T-helper 2 cell treated with Interferon-gamma antibody and Interleukin-4, amounts not matched to agents 5 μg/mL and 100 μg/mL, for 36 hours (primary cell): Measurements from ENCODE around the gene PAMR1.

Experiments
- DNase-seq: peaks from one replicate; pipeline ENCODE4 v3.0.0; 2021; ENCODE audit warnings: low spot score
- H3K27ac Mint-ChIP-seq: one replicate; pipeline ENCODE4 v1.8.0; 2021; ENCODE audit warnings: mild to moderate bottlenecking, mixed read lengths
- H3K27me3 Mint-ChIP-seq: one replicate; pipeline ENCODE4 v1.8.0; 2021; ENCODE audit warnings: low read depth, mixed read lengths
- H3K36me3 Mint-ChIP-seq: one replicate; pipeline ENCODE4 v1.8.0; 2021; ENCODE audit warnings: low read depth, mixed read lengths
- H3K4me1 Mint-ChIP-seq: one replicate; pipeline ENCODE4 v1.8.0; 2021; ENCODE audit warnings: low read depth, mixed read lengths
- H3K4me3 Mint-ChIP-seq: one replicate; pipeline ENCODE4 v1.8.0; 2022; ENCODE audit warnings: mild to moderate bottlenecking, moderate library complexity, mixed read lengths
- H3K9me3 Mint-ChIP-seq: one replicate; pipeline ENCODE4 v1.8.0; 2021; ENCODE audit warnings: mixed read lengths

Gene PAMR1, protein sequence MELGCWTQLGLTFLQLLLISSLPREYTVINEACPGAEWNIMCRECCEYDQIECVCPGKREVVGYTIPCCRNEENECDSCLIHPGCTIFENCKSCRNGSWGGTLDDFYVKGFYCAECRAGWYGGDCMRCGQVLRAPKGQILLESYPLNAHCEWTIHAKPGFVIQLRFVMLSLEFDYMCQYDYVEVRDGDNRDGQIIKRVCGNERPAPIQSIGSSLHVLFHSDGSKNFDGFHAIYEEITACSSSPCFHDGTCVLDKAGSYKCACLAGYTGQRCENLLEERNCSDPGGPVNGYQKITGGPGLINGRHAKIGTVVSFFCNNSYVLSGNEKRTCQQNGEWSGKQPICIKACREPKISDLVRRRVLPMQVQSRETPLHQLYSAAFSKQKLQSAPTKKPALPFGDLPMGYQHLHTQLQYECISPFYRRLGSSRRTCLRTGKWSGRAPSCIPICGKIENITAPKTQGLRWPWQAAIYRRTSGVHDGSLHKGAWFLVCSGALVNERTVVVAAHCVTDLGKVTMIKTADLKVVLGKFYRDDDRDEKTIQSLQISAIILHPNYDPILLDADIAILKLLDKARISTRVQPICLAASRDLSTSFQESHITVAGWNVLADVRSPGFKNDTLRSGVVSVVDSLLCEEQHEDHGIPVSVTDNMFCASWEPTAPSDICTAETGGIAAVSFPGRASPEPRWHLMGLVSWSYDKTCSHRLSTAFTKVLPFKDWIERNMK

DNA sequence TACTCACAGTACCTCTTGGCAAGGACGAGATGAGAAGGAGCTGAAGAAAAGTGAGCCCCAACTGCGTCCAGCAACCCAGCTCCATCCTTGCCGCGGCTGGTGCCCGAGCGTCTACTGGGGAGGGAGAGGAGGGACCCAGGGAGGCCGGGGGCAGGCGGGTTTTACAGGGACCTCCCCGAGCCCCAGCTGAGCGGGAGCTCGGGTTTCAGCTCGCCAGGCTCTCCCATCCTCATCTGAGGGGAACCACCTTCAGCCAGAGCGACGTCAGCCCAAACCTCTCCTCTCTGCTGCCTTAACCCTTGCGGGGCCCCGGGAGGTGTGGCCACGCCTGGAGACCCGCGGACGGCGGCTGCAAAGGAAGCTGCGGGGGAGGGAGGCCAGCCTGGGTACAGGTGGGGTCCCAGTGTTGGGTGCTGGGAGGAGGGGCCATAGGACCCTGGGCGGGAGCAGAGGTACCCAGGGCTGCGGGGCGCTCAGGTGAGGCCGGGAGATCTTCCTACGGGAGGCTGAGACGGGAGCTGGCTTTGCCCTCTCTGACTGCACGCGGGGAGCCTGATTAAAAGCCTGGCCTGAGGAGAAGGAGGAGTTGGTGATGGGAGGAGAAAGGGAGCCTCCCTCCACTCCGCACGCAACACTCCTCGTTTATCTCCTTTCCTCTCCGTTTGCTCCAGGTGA, at the start of gene PAMR1:
Gene PAMR1 (minus strand): TSS at position 116 of the 675 bp plus-strand sequence. CDS start 31 bp downstream, at position 85.
- Mint-ChIP-seq H3K27ac (no peak within 1 kb of the TSS), H3K4me3 (no peak within 1 kb of the TSS), H3K36me3 (no peaks in the 10 kb centered on the region), H3K9me3 (no peaks in the 10 kb centered on the region), H3K27me3 (peaks cover 70% of the 10 kb centered on the region), H3K4me1 (no peaks in the 10 kb centered on the region)
- DNase-seq, result no peak

- Mint-ChIP-seq H3K9me3 (no peaks in the 10 kb centered on the region), H3K36me3 (no peaks in the 10 kb centered on the region), H3K4me3 (no peak overlapping the region), H3K4me1 (no peaks in the 10 kb centered on the region), H3K27ac (no peak overlapping the region), H3K27me3 (peaks cover 7% of the 10 kb centered on the region)
- DNase-seq, result no peak
These were observed 46.3 kb upstream of the PAMR1 start for GRCh38 chr11:35571696-35572095.

DNA sequence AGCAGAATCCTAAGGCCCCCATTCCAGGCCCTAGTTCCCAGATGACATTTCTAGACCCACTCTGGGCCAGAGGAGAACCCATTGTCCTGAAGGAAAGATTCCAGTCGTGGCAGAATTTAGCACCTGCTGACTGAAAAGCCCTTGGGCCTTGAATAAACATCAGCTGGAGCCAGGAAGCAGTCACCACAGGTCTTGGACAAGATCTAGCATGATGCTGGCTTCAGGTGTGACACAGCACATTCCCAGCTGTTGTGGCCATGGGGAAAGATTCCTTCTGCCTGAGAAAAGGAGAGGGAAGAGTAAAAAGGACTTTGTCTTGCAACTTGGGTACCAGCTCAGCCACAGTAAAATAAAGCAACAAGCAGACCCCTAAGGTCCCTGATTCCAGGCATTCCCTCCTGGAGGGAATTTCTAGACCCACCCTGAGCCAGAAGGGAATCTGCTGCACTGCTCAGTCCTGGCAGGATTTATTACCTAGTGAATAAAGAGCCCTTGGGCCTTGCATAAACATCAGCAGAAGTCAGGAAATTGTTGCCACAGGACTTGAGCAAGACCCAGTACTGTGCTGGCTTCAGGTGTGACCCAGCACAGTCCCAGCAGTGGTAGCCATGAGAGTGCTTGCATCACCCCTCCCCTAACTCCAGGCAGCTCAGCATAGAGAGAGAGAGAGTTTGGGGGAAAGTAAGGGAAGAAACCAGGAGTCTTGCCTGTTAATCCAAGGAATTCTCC, 42.5 kb upstream of the PAMR1 start:
- H3K27ac Mint-ChIP-seq, result no peak overlapping the region
- peaks cover 7% of the 10 kb centered on the region for H3K27me3 Mint-ChIP-seq
- no peak for DNase-seq
- H3K36me3 Mint-ChIP-seq, result no peaks in the 10 kb centered on the region
- H3K4me1 Mint-ChIP-seq, result no peaks in the 10 kb centered on the region
- H3K9me3 Mint-ChIP-seq, result no peaks in the 10 kb centered on the region
- H3K4me3 Mint-ChIP-seq, result no peak overlapping the region

DNA sequence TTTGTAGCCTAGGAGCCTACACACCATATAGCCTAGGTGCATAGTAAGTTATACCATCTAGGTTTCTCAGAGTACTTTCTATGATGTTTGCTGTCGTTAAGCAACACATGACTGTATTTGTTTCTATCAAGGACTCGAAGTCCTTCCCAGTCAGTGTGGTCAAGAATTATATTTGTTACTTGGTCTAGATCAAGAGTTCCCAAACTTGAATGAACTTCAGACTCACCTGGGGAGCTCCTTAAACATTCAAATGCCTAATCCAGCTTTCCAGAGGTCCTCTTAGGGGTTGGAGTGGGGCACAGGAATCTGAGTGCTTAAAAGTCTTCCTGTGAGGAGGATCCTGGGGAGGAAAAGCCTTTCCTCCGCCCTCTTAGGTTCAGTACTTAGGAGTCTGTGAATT, 41.5 kb upstream of the PAMR1 start:
- H3K9me3 Mint-ChIP-seq, result no peaks in the 10 kb centered on the region
- H3K27me3 Mint-ChIP-seq, result peaks cover 11% of the 10 kb centered on the region
- H3K27ac Mint-ChIP-seq, result no peak overlapping the region
- no peak for DNase-seq
- H3K4me1 Mint-ChIP-seq, result no peaks in the 10 kb centered on the region
- H3K36me3 Mint-ChIP-seq, result no peaks in the 10 kb centered on the region
- H3K4me3 Mint-ChIP-seq, result no peak overlapping the region

DNA sequence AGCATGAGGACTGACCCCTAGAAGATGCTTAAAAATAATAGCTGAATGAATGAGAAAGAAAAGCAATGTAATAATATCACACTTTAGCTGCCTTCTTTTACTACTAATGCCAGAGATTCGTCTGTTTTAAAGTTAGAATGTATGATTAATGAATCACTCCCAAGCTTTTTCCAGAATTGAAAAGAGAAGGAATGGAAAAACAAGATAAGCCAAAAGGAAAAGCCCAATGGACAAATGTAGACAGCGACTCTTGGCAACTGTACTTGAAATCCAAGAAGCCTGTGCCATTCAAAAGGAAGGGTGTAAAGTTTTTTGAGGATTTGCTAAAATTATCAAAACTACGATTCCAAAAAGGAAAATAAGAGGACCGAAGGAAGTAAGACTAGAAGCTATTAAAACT, 40.8 kb upstream of the PAMR1 start:
- no peaks in the 10 kb centered on the region for H3K36me3 Mint-ChIP-seq
- H3K9me3 Mint-ChIP-seq, result no peaks in the 10 kb centered on the region
- DNase-seq, result no peak
- no peak overlapping the region for H3K4me3 Mint-ChIP-seq
- no peak overlapping the region for H3K27ac Mint-ChIP-seq
- peaks cover 11% of the 10 kb centered on the region for H3K27me3 Mint-ChIP-seq
- no peaks in the 10 kb centered on the region for H3K4me1 Mint-ChIP-seq

DNA sequence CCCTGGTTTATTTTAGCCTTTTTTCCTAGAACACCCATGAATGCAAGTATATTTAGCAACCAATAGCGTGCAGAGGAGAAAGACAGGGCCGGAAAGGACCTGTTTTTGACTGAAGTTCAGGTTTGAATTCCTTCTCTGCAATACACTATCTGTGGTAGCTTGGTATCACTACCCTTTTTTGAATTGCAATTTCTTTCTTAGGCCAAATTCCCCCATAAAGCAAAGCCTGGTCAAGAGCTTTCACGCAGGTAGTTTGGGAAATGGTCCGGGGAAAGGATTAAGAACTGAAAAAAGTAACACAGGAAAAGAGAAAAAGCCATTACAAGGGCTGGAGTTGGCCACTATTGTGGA, 38.8 kb upstream of the PAMR1 start:
- DNase-seq, result no peak
- no peaks in the 10 kb centered on the region for H3K36me3 Mint-ChIP-seq
- no peaks in the 10 kb centered on the region for H3K4me1 Mint-ChIP-seq
- no peak overlapping the region for H3K27ac Mint-ChIP-seq
- no peaks in the 10 kb centered on the region for H3K9me3 Mint-ChIP-seq
- H3K4me3 Mint-ChIP-seq, result no peak overlapping the region
- peaks cover 12% of the 10 kb centered on the region for H3K27me3 Mint-ChIP-seq

DNA sequence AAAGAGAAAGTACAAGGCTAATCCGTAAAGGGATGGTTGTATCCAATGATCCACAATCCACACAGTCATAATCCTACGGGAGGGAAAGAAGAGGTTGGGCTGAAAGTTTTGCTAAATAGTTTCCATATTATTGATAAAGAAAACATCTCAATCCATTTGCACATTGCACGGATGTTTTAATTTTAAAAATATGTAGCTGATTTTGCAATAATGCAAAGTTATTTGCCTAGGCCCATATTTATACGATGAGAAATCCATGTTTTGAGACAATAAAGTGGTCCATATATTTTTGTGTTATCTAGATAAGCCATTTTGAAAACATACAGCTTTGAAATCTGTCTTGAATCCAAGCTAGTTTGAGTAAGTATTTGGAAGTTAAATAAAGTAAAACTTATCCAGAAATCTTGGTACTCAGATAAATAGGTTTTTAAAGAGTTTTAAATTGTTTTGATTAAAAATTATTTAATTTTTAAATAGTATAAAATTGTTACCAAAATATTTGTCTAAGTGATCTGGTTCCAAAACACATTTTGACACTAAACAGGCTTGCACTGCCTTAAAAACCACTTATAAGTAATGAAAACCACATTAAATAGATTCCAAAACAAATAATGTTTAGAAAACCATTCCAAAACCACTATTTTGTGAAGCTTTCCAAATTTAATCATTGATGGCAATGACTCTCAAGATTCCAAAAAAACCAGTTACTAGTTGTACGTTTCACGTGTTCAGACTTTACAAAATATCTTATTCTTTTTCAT, 38.2 kb upstream of the PAMR1 start:
- H3K27ac Mint-ChIP-seq, result no peak overlapping the region
- H3K36me3 Mint-ChIP-seq, result no peaks in the 10 kb centered on the region
- H3K4me1 Mint-ChIP-seq, result no peaks in the 10 kb centered on the region
- no peak for DNase-seq
- no peak overlapping the region for H3K4me3 Mint-ChIP-seq
- peaks cover 10% of the 10 kb centered on the region for H3K27me3 Mint-ChIP-seq
- H3K9me3 Mint-ChIP-seq, result no peaks in the 10 kb centered on the region

GRCh38 chr11:35559949-35560348, 34.5 kb upstream of the PAMR1 start:
- Mint-ChIP-seq H3K27me3 (peaks cover 12% of the 10 kb centered on the region), H3K27ac (no peak overlapping the region)

DNA sequence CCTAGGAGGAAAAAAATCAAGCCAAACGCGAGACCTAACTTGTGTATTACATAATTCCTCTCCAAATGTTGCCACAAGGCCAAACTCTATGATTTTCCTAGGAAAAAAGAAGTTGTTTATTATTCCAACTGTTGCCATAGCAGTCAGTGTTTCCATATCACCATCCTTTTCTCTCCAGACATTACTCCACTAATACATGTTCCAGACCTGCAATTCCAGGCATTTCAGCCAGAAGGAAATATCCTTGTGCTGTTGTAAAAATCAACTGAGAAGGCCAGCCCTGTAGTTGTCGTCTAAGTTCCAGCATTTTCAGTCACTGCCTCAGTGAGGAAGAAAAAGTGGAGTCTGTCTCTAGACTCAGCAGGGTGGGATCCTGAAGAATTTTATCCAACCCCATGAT, 33.1 kb upstream of the PAMR1 start:
- no peak for DNase-seq
- H3K9me3 Mint-ChIP-seq, result no peaks in the 10 kb centered on the region
- no peak overlapping the region for H3K27ac Mint-ChIP-seq
- H3K4me3 Mint-ChIP-seq, result no peak overlapping the region
- no peaks in the 10 kb centered on the region for H3K36me3 Mint-ChIP-seq
- H3K4me1 Mint-ChIP-seq, result no peaks in the 10 kb centered on the region
- H3K27me3 Mint-ChIP-seq, result peaks cover 14% of the 10 kb centered on the region

More at GRCh38 chr11:35559949-35560348, 34.5 kb upstream of the PAMR1 start:
- Mint-ChIP-seq H3K36me3 (no peaks in the 10 kb centered on the region), H3K4me3 (no peak overlapping the region), H3K4me1 (no peaks in the 10 kb centered on the region), H3K9me3 (no peaks in the 10 kb centered on the region)
- DNase-seq, result no peak

DNA sequence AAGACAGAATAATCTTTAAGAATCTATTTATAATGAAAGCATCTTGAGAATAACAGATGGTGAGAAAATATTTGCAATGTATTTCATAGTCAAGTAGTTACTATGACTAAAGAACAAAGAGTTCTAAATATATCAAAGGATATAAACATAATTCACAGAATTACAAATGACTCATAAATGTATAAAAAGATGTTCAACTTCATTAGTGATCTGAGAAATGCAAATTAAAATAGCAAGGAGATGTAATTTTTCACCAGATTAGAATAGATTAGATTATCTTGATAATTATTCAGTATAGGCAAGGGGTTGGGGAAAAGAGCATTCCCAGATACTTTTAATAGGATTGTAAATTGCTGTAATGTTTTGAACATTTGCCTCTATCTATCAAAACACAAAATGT, 30.1 kb upstream of the PAMR1 start:
- Mint-ChIP-seq H3K36me3 (no peaks in the 10 kb centered on the region), H3K9me3 (no peaks in the 10 kb centered on the region), H3K4me3 (no peak overlapping the region), H3K4me1 (no peaks in the 10 kb centered on the region), H3K27ac (no peak overlapping the region), H3K27me3 (peaks cover 5% of the 10 kb centered on the region)
- no peak for DNase-seq

DNA sequence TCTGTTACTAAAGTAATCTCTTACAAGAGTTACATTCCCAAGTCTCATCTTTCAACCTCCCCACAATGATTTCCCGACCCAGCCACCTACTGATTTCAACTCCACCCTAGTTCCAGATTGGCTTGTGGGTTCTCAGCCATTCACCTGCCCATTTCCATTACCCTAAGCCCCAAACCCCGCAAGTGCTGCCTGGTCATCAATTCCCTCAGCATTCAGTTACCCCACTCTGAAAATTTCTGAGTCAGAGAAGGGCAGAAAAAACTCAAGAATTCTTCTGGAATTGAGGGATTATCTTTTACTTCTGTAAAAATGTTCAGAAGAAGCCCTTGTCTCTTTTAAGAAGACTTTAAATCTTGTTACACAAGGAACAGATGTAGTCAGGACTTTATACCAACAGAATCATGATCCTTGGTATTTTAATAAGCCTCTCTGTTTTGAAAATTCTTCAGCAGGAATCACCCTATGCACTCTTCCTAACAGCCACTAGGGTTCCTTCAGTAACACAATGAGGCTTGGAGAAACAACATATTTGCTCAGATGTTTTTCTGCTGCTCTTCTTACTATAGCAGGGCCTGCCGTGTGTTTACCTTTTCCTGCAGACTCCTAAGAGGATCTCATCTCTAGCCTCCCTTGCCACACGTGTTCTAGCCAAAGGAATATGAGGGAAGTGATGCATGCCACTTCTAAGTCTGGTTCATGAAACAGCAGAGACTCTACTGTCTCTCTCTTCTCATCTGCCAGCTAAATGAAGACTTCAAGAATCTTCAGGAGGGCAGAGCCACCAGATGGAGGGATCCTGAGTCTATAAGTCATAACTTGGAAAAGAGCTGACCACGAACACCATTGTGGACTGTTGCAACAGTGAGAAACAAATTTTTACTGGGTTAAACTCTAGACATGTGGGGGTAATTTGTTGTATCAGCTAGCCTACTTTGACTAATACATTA, 29.3 kb upstream of the PAMR1 start:
- Mint-ChIP-seq H3K4me3 (no peak overlapping the region), H3K9me3 (no peaks in the 10 kb centered on the region), H3K27me3 (peaks cover 5% of the 10 kb centered on the region), H3K36me3 (no peaks in the 10 kb centered on the region), H3K4me1 (no peaks in the 10 kb centered on the region), H3K27ac (no peak overlapping the region)
- DNase-seq, result no peak

DNA sequence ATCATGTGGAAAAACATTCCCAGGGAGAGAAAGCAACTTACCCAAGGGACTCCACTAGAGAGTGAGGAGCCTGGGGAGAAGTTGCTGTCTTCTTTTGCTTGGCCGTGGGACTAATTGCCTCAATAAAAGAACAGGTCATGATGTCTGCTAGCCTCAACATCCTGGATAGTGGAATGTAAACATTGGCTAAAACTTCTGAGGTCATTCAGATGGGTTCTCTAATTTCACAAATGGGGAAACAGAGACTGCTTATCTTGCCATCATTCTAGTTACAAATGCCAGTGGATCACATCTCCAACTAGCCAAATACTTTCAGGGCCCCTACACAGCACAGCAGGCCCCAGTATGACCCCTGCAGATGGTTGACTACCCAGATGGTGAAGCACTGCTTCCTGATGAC, 28.4 kb upstream of the PAMR1 start:
- H3K4me3 Mint-ChIP-seq, result no peak overlapping the region
- no peak overlapping the region for H3K27ac Mint-ChIP-seq
- H3K9me3 Mint-ChIP-seq, result no peaks in the 10 kb centered on the region
- no peak for DNase-seq
- peaks cover 5% of the 10 kb centered on the region for H3K27me3 Mint-ChIP-seq
- no peaks in the 10 kb centered on the region for H3K36me3 Mint-ChIP-seq
- H3K4me1 Mint-ChIP-seq, result no peaks in the 10 kb centered on the region
